Measurements from ENCODE around the gene DLG2.

Gene DLG2

GRCh38 chr11:84795698-84796097 lies 831.4 kb downstream of the DLG2 start:
- no peak overlapping the region for H3K9ac ChIP-seq (ENCODE audit: low read length)
- no peaks in the 10 kb centered on the region for H3K27me3 ChIP-seq (ENCODE audit: low read depth, low read length)
- no peaks in the 10 kb centered on the region for H3K79me2 ChIP-seq (ENCODE audit: low read length)
- peaks cover 11% of the 10 kb centered on the region for H3K36me3 ChIP-seq (replicated peaks; ENCODE audit: low read depth, low read length)
- no peak overlapping the region for H3K4me2 ChIP-seq (ENCODE audit: low read length)
- H3K4me1 ChIP-seq (ENCODE audit: low read length) = peaks cover 11% of the 10 kb centered on the region
- H3K9me3 ChIP-seq (ENCODE audit: insufficient read depth, low read length) = peaks cover 3% of the 10 kb centered on the region; the same call in 1 of the 2 replicates
- no peak overlapping the region for H2AFZ ChIP-seq (ENCODE audit: low read depth, low read length)
- no peak for TF ChIP-seq CTCF (IDR thresholded peaks at IDR 0.05; ENCODE audit: low read depth, low read length)
- no peak for TF ChIP-seq EZH2phosphoT487 (IDR thresholded peaks at IDR 0.05; ENCODE audit: low read depth)
- no peak overlapping the region for H3K27ac ChIP-seq (ENCODE audit: low read length)
- no peak overlapping the region for H3K4me3 ChIP-seq (ENCODE audit: low read length)
- no peaks in the 10 kb centered on the region for H4K20me1 ChIP-seq (ENCODE audit: insufficient read depth, low read length)

DNA sequence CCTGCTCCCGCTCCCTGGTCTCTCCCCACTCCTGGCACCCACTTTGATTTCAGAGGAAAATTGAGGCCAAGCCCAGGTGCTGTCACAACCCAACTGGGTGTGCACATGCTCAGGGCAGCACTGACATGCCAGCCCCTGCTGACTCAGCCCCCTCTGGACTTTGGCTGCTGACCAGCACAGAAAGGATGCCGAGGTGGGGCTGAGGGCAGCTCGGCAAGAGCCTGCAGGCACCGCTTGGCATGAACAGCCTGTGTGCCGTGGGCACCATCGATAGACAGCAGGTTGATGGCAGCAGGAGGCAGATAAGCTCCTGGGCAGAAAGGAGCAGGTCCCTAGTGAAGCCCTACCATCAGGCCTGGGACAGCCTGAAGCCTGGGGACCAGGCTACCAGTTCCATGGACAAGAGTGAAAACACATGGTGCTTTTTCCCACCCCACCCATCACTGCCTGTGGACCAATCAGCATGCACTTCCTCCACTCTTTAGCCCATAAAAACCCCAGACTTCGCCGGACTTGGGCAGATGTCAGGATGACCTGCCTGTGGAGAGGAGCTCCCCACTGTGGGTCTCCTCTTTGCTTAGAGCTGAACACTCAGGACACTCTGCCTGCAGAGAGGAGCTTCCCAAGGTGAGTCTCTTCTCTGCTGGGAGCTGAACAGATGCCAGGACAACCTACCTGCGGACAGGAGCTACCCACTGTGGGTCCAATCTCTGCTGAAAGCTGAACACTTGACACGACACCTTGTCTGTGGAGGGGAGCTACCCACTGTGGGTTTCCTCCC lies 832.3 kb downstream of the DLG2 start:
- Histone ChIP-seq H2AFZ (ENCODE audit: low read depth, low read length) (no peak overlapping the region), H3K9me3 (ENCODE audit: insufficient read depth, low read length) (peaks cover 10% of the 10 kb centered on the region), H3K4me1 (ENCODE audit: low read length) (peaks cover 16% of the 10 kb centered on the region), H3K9ac (ENCODE audit: low read length) (no peak overlapping the region), H3K79me2 (ENCODE audit: low read length) (no peaks in the 10 kb centered on the region), H3K4me3 (ENCODE audit: low read length) (no peak overlapping the region), H4K20me1 (ENCODE audit: insufficient read depth, low read length) (no peaks in the 10 kb centered on the region), H3K4me2 (ENCODE audit: low read length) (no peak overlapping the region), H3K27ac (ENCODE audit: low read length) (no peak overlapping the region), H3K27me3 (ENCODE audit: low read depth, low read length) (no peaks in the 10 kb centered on the region), H3K36me3 (replicated peaks; ENCODE audit: low read depth, low read length) (peaks cover 15% of the 10 kb centered on the region)
- TF ChIP-seq EZH2phosphoT487 (IDR thresholded peaks at IDR 0.05; ENCODE audit: low read depth) = no peak
- TF ChIP-seq CTCF (IDR thresholded peaks at IDR 0.05; ENCODE audit: low read depth, low read length) = no peak

- no peaks in the 10 kb centered on the region for H3K79me2 ChIP-seq (ENCODE audit: low read length)
- no peak for TF ChIP-seq EZH2phosphoT487 (IDR thresholded peaks at IDR 0.05; ENCODE audit: low read depth)
- TF ChIP-seq CTCF (IDR thresholded peaks at IDR 0.05; ENCODE audit: low read depth, low read length) = no peak
- no peak overlapping the region for H3K9ac ChIP-seq (ENCODE audit: low read length)
- H3K4me2 ChIP-seq (ENCODE audit: low read length) = no peak overlapping the region
- H3K27me3 ChIP-seq (ENCODE audit: low read depth, low read length) = no peaks in the 10 kb centered on the region
- H4K20me1 ChIP-seq (ENCODE audit: insufficient read depth, low read length) = no peaks in the 10 kb centered on the region
- H3K9me3 ChIP-seq (ENCODE audit: insufficient read depth, low read length) = peaks cover 14% of the 10 kb centered on the region
- H2AFZ ChIP-seq (ENCODE audit: low read depth, low read length) = no peak overlapping the region
- no peak overlapping the region for H3K27ac ChIP-seq (ENCODE audit: low read length)
- H3K4me3 ChIP-seq (ENCODE audit: low read length) = no peak overlapping the region
- H3K4me1 ChIP-seq (ENCODE audit: low read length) = peaks cover 21% of the 10 kb centered on the region
- peaks cover 17% of the 10 kb centered on the region for H3K36me3 ChIP-seq (replicated peaks; ENCODE audit: low read depth, low read length)
Observed at GRCh38 chr11:84793318-84793717, 833.8 kb downstream of the DLG2 start.

GRCh38 chr11:84790849-84791427 lies 836.2 kb downstream of the DLG2 start:
- H3K27me3 ChIP-seq (ENCODE audit: low read depth, low read length) = no peaks in the 10 kb centered on the region
- H3K4me3 ChIP-seq (ENCODE audit: low read length) = no peak overlapping the region
- H3K79me2 ChIP-seq (ENCODE audit: low read length) = no peaks in the 10 kb centered on the region
- no peak overlapping the region for H2AFZ ChIP-seq (ENCODE audit: low read depth, low read length)
- no peak for TF ChIP-seq EZH2phosphoT487 (IDR thresholded peaks at IDR 0.05; ENCODE audit: low read depth)
- TF ChIP-seq CTCF (IDR thresholded peaks at IDR 0.05; ENCODE audit: low read depth, low read length) = no peak
- H3K27ac ChIP-seq (ENCODE audit: low read length) = peak overlapping the region; percentile 75
- peaks cover 14% of the 10 kb centered on the region for H3K9me3 ChIP-seq (ENCODE audit: insufficient read depth, low read length)
- no peaks in the 10 kb centered on the region for H4K20me1 ChIP-seq (ENCODE audit: insufficient read depth, low read length)
- H3K4me2 ChIP-seq (ENCODE audit: low read length) = 0 out of 2 replicates have a peak overlapping the region, but pooled peaks have one; percentile 0
- H3K36me3 ChIP-seq (replicated peaks; ENCODE audit: low read depth, low read length) = peaks cover 17% of the 10 kb centered on the region
- H3K4me1 ChIP-seq (ENCODE audit: low read length) = peaks cover 30% of the 10 kb centered on the region
- H3K9ac ChIP-seq (ENCODE audit: low read length) = no peak overlapping the region
